GM21360 (cell line): Measurements from ENCODE around the gene LRRC1.
A peak's percentile ranks its signal among the peaks of the same experiment; 100 is the strongest.

Experiments
- ATAC-seq: cut with Tn5 transposase; IDR thresholded peaks from one replicate; pipeline ENCODE4 v1.9.1; 2021; ENCODE audit warnings: mild to moderate bottlenecking, moderate library complexity; ENCODE audit not compliant: unreplicated experiment

Gene LRRC1

GRCh38 chr6:53878808-53879207 lies 84.0 kb downstream of the LRRC1 start:
- ATAC-seq: no peak

GRCh38 chr6:53879608-53880007 lies 84.8 kb downstream of the LRRC1 start:
- no peak for ATAC-seq

- ATAC-seq: no peak
Measured at GRCh38 chr6:53887316-53887715, 92.5 kb downstream of the LRRC1 start.

- ATAC-seq: no peak
Measured at GRCh38 chr6:53888931-53889330, 94.1 kb downstream of the LRRC1 start.

- no peak for ATAC-seq
Measured at GRCh38 chr6:53889365-53889764, 94.6 kb downstream of the LRRC1 start.

GRCh38 chr6:53892707-53893106 lies 97.9 kb downstream of the LRRC1 start:
- peak; percentile 67 for ATAC-seq

- ATAC-seq: peak; percentile 76
Measured at GRCh38 chr6:53894091-53894490, 99.3 kb downstream of the LRRC1 start.

GRCh38 chr6:53896196-53896595 lies 101.4 kb downstream of the LRRC1 start:
- ATAC-seq: no peak

- no peak for ATAC-seq
Measured at GRCh38 chr6:53898026-53898795, 103.4 kb downstream of the LRRC1 start.

- no peak for ATAC-seq
Measured at GRCh38 chr6:53899512-53899911, 104.7 kb downstream of the LRRC1 start.

- ATAC-seq: no peak
Measured at GRCh38 chr6:53903357-53903756, 108.6 kb downstream of the LRRC1 start.

GRCh38 chr6:53906103-53906502 lies 111.3 kb downstream of the LRRC1 start:
- no peak for ATAC-seq

GRCh38 chr6:53906842-53907241 lies 112.0 kb downstream of the LRRC1 start:
- ATAC-seq: no peak

- ATAC-seq: no peak
Measured at GRCh38 chr6:53910834-53911233, 116.0 kb downstream of the LRRC1 start.

GRCh38 chr6:53912661-53913060 lies 117.9 kb downstream of the LRRC1 start:
- no peak for ATAC-seq

GRCh38 chr6:53913286-53913685 lies 118.5 kb downstream of the LRRC1 start:
- no peak for ATAC-seq

- no peak for ATAC-seq
Measured at GRCh38 chr6:53915026-53915691, 120.4 kb downstream of the LRRC1 start.

GRCh38 chr6:53916804-53917463 lies 122.1 kb downstream of the LRRC1 start:
- no peak for ATAC-seq

- no peak for ATAC-seq
Measured at GRCh38 chr6:53917464-53917842, 122.6 kb downstream of the LRRC1 start.

GRCh38 chr6:53918854-53919510 lies 124.2 kb downstream of the LRRC1 start:
- ATAC-seq: no peak

GRCh38 chr6:53919881-53920360 lies 125.1 kb downstream of the LRRC1 start:
- ATAC-seq: no peak
